Thoracic aorta (tissue), 2 donors: ENCODE measurements around the gene FOXP1. TPM values are rescaled to one million over a fixed set of nuclear protein-coding genes. Genes with fewer than 3 reads are reported as not detected.

Source experiments
- ATAC-seq: fragments of 150-250 bp; one replicate; pipeline ENCODE4 v1.8.0; 2017; ENCODE audit warnings: low read depth; ENCODE audit not compliant: insufficient number of reproducible peaks, low FRiP score
- DNase-seq: peaks from one replicate; pipeline ENCODE4 v3.0.0-alpha.2; 2020; ENCODE audit warnings: low spot score
- H3K27ac ChIP-seq, 2 donors: fragments of 200-600 bp; sonication (generic); 1 replicate in 1 of 2; 2 replicates in 1 of 2; pipeline ENCODE4 v1.5.1; 2016; ENCODE audit warnings: mild to moderate bottlenecking in 2 of 2, moderate library complexity in 2 of 2
- H3K27me3 ChIP-seq: fragments of 200-600 bp; sonication (generic); replicated peaks from 2 replicates; pipeline ENCODE4 v1.6.0; 2016; ENCODE audit warnings: mild to moderate bottlenecking; ENCODE audit not compliant: insufficient read depth
- H3K36me3 ChIP-seq: fragments of 200-600 bp; sonication (generic); one replicate; pipeline ENCODE4 v1.5.1; 2016
- H3K4me1 ChIP-seq, 2 donors: fragments of 200-600 bp; sonication (generic); 1 replicate in 1 of 2; 2 replicates in 1 of 2; pipeline versions ENCODE4 v1.5.1 to v1.6.0; 2016; ENCODE audit warnings: low read depth in 2 of 2, mild to moderate bottlenecking in 1 of 2; ENCODE audit not compliant: control insufficient read depth in 1 of 2
- H3K4me3 ChIP-seq: fragments of 200-600 bp; sonication (generic); 2 replicates; pipeline ENCODE4 v1.5.1; 2016; ENCODE audit warnings: mild to moderate bottlenecking
- H3K9me3 ChIP-seq: fragments of 200-600 bp; sonication (generic); 2 replicates; pipeline ENCODE4 v1.5.1; 2016
- CTCF ChIP-seq: fragments of 200-600 bp; sonication (generic); IDR thresholded peaks from one replicate; pipeline ENCODE4 v1.5.1; 2019; ENCODE audit warnings: antibody characterized with exemption
- total RNA-seq, 2 donors: library from RNA; depleted of rRNA; stranded (reverse); fragments of >200 nt; gene quantifications; one replicate each; pipeline versions ENCODE4 v1.1.0 to v1.2.3, GENCODE V29; 2016

FOXP1 gene
- total RNA-seq, 2 donors from 2014 or later = 176 to 255 TPM

- Histone ChIP-seq H3K4me3 (no peak overlapping the region), H3K27ac (no peak overlapping the region), H3K36me3 (no peaks in the 10 kb centered on the region), H3K9me3 (no peaks in the 10 kb centered on the region), H3K27me3 (no peaks in the 10 kb centered on the region), H3K4me1 (peaks cover 0 to 4% of the 10 kb centered on the region in 2 donors)
- no peak for DNase-seq
- ATAC-seq = no peak
- no peak for TF ChIP-seq CTCF
These were observed 19.7 kb downstream of the FOXP1 start for GRCh38 chr3:71563827-71564226.

DNA sequence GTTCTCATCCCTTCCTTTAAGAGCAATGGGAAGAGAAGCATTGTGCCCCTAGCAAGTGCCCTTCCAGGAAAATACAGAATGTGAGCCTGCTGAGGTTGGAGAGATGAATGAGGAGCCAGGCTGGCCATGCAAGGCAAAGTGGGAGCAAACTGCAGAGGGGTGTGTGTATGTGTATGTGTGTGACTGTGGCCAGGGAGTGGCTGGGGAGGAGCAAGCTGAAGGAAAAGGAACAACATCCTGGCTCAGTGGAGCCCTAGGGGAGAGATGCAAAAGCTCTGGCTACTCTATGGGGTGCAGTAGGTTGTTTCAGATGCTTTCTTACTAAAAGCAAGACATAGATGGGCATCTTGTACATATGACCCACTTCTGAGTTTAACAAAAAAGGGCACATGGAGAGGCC is 20.6 kb downstream of the FOXP1 start:
- H3K36me3 ChIP-seq = no peaks in the 10 kb centered on the region
- no peak overlapping the region for H3K27ac ChIP-seq
- TF ChIP-seq CTCF = no peak
- peaks cover 0 to 4% of the 10 kb centered on the region in 2 donors for H3K4me1 ChIP-seq
- no peaks in the 10 kb centered on the region for H3K9me3 ChIP-seq
- DNase-seq (no peak), ATAC-seq (no peak)
- no peak overlapping the region for H3K4me3 ChIP-seq
- no peaks in the 10 kb centered on the region for H3K27me3 ChIP-seq

DNA sequence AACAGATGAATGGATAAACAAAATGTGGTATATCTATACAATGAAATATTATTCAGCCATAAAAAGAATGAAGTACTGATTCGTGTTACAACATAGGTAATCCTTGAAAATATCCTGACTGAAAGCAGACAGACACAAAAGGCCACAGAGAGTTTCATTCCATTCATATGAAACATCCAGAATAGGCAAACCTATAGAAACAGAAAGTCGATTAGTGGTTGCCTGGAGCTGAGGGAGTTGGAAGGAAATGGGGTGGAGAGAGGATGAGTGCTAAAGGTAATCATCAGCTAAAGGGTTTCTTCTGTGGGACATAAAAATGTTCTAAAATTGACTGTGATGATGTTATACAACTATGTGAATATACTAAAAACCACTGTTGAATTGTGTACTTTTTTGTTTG is 22.9 kb downstream of the FOXP1 start:
- Histone ChIP-seq H3K27me3 (no peaks in the 10 kb centered on the region), H3K4me3 (no peak overlapping the region), H3K36me3 (no peaks in the 10 kb centered on the region), H3K27ac (no peak overlapping the region), H3K9me3 (no peaks in the 10 kb centered on the region), H3K4me1 (peaks cover 0 to 4% of the 10 kb centered on the region in 2 donors)
- TF ChIP-seq CTCF = no peak
- DNase-seq = no peak
- no peak for ATAC-seq

- H3K27ac ChIP-seq = no peak overlapping the region
- H3K4me3 ChIP-seq = no peak overlapping the region
- H3K9me3 ChIP-seq = no peaks in the 10 kb centered on the region
- ATAC-seq (no peak), DNase-seq (no peak)
- no peak for TF ChIP-seq CTCF
- peaks cover 0 to 4% of the 10 kb centered on the region in 2 donors for H3K4me1 ChIP-seq
- H3K27me3 ChIP-seq = no peaks in the 10 kb centered on the region
- H3K36me3 ChIP-seq = no peaks in the 10 kb centered on the region
These were observed 23.9 kb downstream of the FOXP1 start for GRCh38 chr3:71559578-71560162.

DNA sequence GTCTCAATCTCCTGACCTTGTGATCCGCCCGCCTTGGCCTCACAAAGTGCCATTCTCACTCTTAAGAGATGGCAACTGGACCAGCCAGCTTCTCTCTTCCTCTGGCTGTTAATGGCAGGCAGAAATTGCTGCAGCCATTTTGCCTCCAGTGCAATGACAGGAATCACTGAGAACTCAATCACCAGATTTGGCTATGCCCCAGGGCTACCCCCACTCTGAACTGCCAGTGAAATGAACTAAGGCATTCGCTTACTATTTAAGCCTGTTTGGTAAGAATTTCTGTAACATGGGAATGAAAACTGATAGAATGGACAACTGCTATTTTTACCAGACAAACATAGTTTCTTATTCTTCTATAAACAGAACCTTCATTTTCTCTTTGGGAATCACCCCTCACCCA is 24.5 kb downstream of the FOXP1 start:
- ATAC-seq (no peak), DNase-seq (no peak)
- no peak for TF ChIP-seq CTCF
- no peak overlapping the region for H3K27ac ChIP-seq
- H3K4me3 ChIP-seq = no peak overlapping the region
- H3K36me3 ChIP-seq = no peaks in the 10 kb centered on the region
- H3K27me3 ChIP-seq = no peaks in the 10 kb centered on the region
- H3K9me3 ChIP-seq = no peaks in the 10 kb centered on the region
- peaks cover 0 to 4% of the 10 kb centered on the region in 2 donors for H3K4me1 ChIP-seq
